Thoracic aorta (tissue), 2 donors: ENCODE measurements around the gene NPR1. TPM values are rescaled to one million over a fixed set of nuclear protein-coding genes. Genes with fewer than 3 reads are reported as not detected.

ENCODE experiments used
- ATAC-seq: fragments of 150-250 bp; one replicate; pipeline ENCODE4 v1.8.0; 2017; ENCODE audit warnings: low read depth; ENCODE audit not compliant: insufficient number of reproducible peaks, low FRiP score
- DNase-seq: peaks from one replicate; pipeline ENCODE4 v3.0.0-alpha.2; 2020; ENCODE audit warnings: low spot score
- H3K27ac ChIP-seq, 2 donors: fragments of 200-600 bp; sonication (generic); 1 replicate in 1 of 2; 2 replicates in 1 of 2; pipeline ENCODE4 v1.5.1; 2016; ENCODE audit warnings: mild to moderate bottlenecking in 2 of 2, moderate library complexity in 2 of 2
- H3K27me3 ChIP-seq: fragments of 200-600 bp; sonication (generic); replicated peaks from 2 replicates; pipeline ENCODE4 v1.6.0; 2016; ENCODE audit warnings: mild to moderate bottlenecking; ENCODE audit not compliant: insufficient read depth
- H3K36me3 ChIP-seq: fragments of 200-600 bp; sonication (generic); one replicate; pipeline ENCODE4 v1.5.1; 2016
- H3K4me1 ChIP-seq, 2 donors: fragments of 200-600 bp; sonication (generic); 1 replicate in 1 of 2; 2 replicates in 1 of 2; pipeline versions ENCODE4 v1.5.1 to v1.6.0; 2016; ENCODE audit warnings: low read depth in 2 of 2, mild to moderate bottlenecking in 1 of 2; ENCODE audit not compliant: control insufficient read depth in 1 of 2
- H3K4me3 ChIP-seq: fragments of 200-600 bp; sonication (generic); 2 replicates; pipeline ENCODE4 v1.5.1; 2016; ENCODE audit warnings: mild to moderate bottlenecking
- H3K9me3 ChIP-seq: fragments of 200-600 bp; sonication (generic); 2 replicates; pipeline ENCODE4 v1.5.1; 2016
- total RNA-seq, 2 donors: library from RNA; depleted of rRNA; stranded (reverse); fragments of >200 nt; gene quantifications; one replicate each; pipeline versions ENCODE4 v1.1.0 to v1.2.3, GENCODE V29; 2016
- TF ChIP-seq, protein P1 (sequence below): fragments of 200-600 bp; sonication (generic); IDR thresholded peaks from one replicate; pipeline ENCODE4 v1.5.1; 2019; ENCODE audit warnings: antibody characterized with exemption

The NPR1 gene
- total RNA-seq, 2 donors from 2014 or later: 279 to 293 TPM

DNA sequence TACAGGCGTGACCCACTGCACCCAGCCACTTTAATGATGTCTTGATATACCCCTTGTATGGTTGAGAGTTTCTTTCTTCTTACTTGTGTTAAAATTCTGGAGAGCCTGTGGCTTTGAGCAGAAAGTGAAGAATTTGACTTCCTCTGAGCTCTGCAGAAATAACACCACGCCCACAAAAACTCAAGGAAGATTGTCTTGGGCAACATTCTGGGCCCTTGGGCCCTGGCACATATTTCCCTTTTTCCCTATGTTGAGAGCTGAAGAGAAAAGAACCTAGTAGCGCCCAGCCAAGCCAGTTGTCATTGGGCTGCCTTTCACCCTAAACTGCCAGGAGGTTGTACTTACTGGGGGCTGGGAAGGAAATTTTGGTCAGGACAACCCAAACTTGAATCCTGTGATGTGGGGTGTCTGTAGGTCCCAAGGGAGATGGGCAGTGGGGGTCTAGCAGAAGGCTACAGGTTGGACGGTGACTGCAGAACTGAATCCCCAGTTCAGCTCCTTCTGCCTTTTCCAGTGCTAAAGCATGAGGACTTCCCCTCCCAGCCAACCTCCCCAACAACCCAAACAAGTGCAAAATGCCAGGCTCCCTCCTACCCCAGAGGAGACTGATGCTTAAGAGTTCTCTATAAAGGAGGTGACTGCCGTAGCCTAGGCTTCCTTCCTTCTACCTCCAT lies 31.7 kb upstream of the NPR1 start:
- Histone ChIP-seq H3K4me1 (peaks cover 10 to 19% of the 10 kb centered on the region in 2 donors), H3K27ac (no peak overlapping the region), H3K9me3 (no peaks in the 10 kb centered on the region), H3K4me3 (no peak overlapping the region), H3K27me3 (no peaks in the 10 kb centered on the region), H3K36me3 (peaks cover 29% of the 10 kb centered on the region)
- TF ChIP-seq, protein P1, sequence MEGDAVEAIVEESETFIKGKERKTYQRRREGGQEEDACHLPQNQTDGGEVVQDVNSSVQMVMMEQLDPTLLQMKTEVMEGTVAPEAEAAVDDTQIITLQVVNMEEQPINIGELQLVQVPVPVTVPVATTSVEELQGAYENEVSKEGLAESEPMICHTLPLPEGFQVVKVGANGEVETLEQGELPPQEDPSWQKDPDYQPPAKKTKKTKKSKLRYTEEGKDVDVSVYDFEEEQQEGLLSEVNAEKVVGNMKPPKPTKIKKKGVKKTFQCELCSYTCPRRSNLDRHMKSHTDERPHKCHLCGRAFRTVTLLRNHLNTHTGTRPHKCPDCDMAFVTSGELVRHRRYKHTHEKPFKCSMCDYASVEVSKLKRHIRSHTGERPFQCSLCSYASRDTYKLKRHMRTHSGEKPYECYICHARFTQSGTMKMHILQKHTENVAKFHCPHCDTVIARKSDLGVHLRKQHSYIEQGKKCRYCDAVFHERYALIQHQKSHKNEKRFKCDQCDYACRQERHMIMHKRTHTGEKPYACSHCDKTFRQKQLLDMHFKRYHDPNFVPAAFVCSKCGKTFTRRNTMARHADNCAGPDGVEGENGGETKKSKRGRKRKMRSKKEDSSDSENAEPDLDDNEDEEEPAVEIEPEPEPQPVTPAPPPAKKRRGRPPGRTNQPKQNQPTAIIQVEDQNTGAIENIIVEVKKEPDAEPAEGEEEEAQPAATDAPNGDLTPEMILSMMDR: no peak
- no peak for ATAC-seq
- no peak for DNase-seq

DNA sequence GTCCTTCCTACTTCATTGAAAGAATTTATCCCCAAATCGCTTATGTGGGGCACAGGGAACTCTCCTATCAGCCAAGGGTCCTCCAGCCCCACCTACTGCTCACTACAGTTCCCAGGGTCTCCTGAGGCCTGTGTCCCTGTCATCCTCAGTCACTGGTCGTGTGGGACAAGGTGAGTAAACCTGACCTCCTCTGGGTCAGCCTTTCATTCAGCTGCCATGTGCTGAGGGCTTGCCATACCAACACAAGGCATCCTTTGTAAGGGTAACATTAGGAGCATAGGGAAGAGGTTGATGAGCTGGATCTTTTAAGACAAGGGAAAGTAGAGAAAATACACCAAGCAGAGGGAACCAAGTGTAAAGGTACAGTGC lies 31.2 kb upstream of the NPR1 start:
- no peak overlapping the region for H3K27ac ChIP-seq
- no peak for DNase-seq

DNA sequence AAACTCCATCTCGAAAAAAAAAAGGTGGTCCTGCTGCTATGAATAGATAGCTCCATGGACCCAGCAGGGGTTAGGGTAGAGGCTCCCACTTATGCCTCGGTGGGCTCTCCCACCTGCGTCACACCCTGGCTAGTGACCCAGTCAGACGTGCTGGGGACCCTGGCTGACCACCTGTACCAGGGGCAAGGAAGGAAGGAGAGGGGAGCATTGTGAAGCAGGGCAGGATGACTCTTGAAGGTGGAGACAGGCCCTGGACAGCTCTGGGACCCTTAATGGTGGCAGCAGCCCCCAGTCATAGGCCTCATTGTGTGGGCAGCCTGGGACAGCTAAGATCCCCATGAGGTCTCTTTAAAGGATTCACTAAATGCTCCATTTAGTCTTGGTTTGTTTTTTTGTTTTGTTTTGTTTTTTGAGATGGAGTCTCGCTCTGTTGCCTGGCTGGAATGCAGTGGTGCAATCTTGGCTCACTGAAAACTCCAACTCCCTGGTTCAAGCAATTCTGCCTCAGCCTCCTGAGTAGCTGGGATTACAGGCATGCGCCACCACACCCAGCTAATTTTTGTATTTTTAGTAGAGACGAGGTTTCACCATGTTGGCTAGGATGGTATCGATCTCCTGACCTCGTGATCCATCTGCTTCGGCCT lies 30.4 kb upstream of the NPR1 start:
- ATAC-seq: no peak
- Histone ChIP-seq H3K4me1 (peaks cover 10 to 19% of the 10 kb centered on the region in 2 donors), H3K27me3 (no peaks in the 10 kb centered on the region), H3K9me3 (no peaks in the 10 kb centered on the region), H3K27ac (no peak overlapping the region), H3K36me3 (peaks cover 18% of the 10 kb centered on the region), H3K4me3 (no peak overlapping the region)
- TF ChIP-seq, protein P1: no peak
- DNase-seq: no peak

More for the DNA sequence above, 31.2 kb upstream of the NPR1 start:
- TF ChIP-seq, protein P1: no peak
- ATAC-seq: no peak
- Histone ChIP-seq H3K9me3 (no peaks in the 10 kb centered on the region), H3K27me3 (no peaks in the 10 kb centered on the region), H3K4me1 (peaks cover 10 to 19% of the 10 kb centered on the region in 2 donors), H3K36me3 (peaks cover 25% of the 10 kb centered on the region), H3K4me3 (no peak overlapping the region)

DNA sequence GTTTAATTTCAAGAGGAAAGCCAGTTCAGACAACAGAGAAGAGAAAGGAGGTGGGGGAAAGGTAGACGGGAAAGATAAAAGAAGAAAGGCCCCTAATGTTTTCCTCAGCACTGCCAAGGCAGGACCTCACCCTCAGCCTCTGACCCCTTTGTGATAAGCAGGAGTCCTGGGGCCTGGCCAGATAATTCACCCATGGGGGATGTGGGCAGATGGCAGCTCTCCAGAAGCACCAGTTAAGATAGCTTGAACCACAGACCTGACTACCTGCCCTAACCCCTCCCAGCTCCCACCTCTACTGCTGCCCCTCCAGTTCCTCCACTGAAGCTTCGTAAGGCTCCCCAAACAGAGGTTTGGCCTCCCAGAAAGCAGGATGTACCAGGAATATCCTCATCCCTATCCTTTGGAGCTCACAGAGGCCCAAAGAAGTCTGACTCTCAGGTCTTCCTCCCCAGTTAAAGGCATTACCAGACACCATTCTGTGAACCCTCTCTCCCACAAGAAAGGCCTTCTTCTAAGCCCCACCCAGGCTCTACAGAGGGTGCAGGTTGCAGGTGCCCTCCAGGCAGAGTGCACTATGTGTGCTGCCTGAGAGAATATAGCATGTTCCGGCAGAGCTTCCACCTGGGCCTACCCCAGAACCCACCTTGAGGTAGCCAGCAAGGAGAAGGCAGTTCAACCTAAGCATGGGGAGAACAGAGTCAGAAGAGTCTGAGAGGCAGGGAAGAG lies 29.2 kb upstream of the NPR1 start:
- DNase-seq: no peak
- peak overlapping the region; percentile 26 to 52 for H3K27ac ChIP-seq
- H3K36me3 ChIP-seq: peaks cover 13% of the 10 kb centered on the region
- no peaks in the 10 kb centered on the region for H3K27me3 ChIP-seq
- H3K9me3 ChIP-seq: no peaks in the 10 kb centered on the region
- TF ChIP-seq, protein P1: no peak
- ATAC-seq: no peak
- H3K4me1 ChIP-seq: peaks cover 10 to 16% of the 10 kb centered on the region in 2 donors
- H3K4me3 ChIP-seq: no peak overlapping the region

DNA sequence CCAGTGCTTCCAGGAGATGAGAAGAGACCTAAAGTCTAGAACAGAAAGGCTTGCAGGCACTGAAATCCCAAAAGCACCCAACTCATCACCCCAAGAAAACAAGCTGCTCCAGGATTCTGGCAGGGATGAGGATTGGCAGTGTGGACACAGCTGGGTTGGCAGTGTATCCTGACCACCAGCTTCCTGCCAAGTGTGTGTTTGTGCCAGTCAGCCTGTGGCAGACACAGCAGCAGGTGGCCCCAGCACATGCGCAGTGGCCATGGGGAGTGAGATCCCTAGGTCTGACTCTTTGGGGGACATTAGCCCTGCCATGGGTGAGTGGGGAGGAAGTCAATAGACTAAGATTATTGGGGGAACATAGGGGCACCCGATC lies 28.6 kb upstream of the NPR1 start:
- TF ChIP-seq, protein P1: no peak
- Histone ChIP-seq H3K36me3 (peaks cover 10% of the 10 kb centered on the region), H3K27ac (peak overlapping the region in 1 of 2 donors; percentile 26), H3K9me3 (no peaks in the 10 kb centered on the region), H3K4me1 (peaks cover 10 to 16% of the 10 kb centered on the region in 2 donors), H3K27me3 (no peaks in the 10 kb centered on the region), H3K4me3 (no peak overlapping the region)
- ATAC-seq (no peak), DNase-seq (no peak)
